Mesendoderm (in vitro differentiated cells): ENCODE measurements around the gene QKI.
"Not testable (repeated sequence)": the region's sequence is repeated elsewhere in the genome, so short reads cannot be mapped to it uniquely, and the experiment has no call there.

Experiments
- DNase-seq: peaks from one replicate; pipeline ENCODE4 v3.0.0; 2013
- H2AK5ac ChIP-seq: 2 replicates; pipeline ENCODE4 v1.6.1; 2013; ENCODE audit warnings: low read length, inconsistent platforms
- H2BK120ac ChIP-seq: 2 replicates; pipeline ENCODE4 v1.6.1; 2013; ENCODE audit warnings: low read depth, mild to moderate bottlenecking, low read length, moderate library complexity, mixed read lengths
- H2BK15ac ChIP-seq: replicated peaks from 2 replicates; pipeline ENCODE4 v1.6.1; 2013; ENCODE audit warnings: low read depth, mild to moderate bottlenecking, moderate library complexity
- H2BK5ac ChIP-seq: 2 replicates; pipeline ENCODE4 v1.6.1; 2013; ENCODE audit warnings: low read length, inconsistent platforms
- H3K18ac ChIP-seq: 2 replicates; pipeline ENCODE4 v1.6.1; 2013; ENCODE audit warnings: mild to moderate bottlenecking, low read length, mixed read lengths
- H3K23ac ChIP-seq: one replicate; pipeline ENCODE4 v1.6.1; 2013; ENCODE audit warnings: low read length
- H3K27ac ChIP-seq: 2 replicates; pipeline ENCODE4 v1.5.1; 2013; ENCODE audit warnings: low read depth, mild to moderate bottlenecking, inconsistent platforms, low read length, moderate library complexity
- H3K27me3 ChIP-seq: 2 replicates; pipeline ENCODE4 v1.6.1; 2013; ENCODE audit warnings: low read length, control low read depth, mild to moderate bottlenecking, inconsistent platforms; ENCODE audit not compliant: insufficient read depth, poor library complexity
- H3K36me3 ChIP-seq: 2 replicates; pipeline ENCODE4 v1.6.1; 2013; ENCODE audit warnings: low read length, inconsistent platforms; ENCODE audit not compliant: control insufficient read depth, insufficient read depth
- H3K4ac ChIP-seq: one replicate; pipeline ENCODE4 v1.6.1; 2013; ENCODE audit warnings: low read depth, mild to moderate bottlenecking, low read length, moderate library complexity
- H3K4me1 ChIP-seq: 2 replicates; pipeline ENCODE4 v1.6.1; 2013; ENCODE audit warnings: low read depth, low read length, inconsistent platforms; ENCODE audit not compliant: control insufficient read depth
- H3K4me2 ChIP-seq: 2 replicates; pipeline ENCODE4 v1.6.1; 2013; ENCODE audit warnings: low read length
- H3K4me3 ChIP-seq: 2 replicates; pipeline ENCODE4 v1.5.1; 2013; ENCODE audit warnings: mild to moderate bottlenecking, low read length
- H3K56ac ChIP-seq: one replicate; pipeline ENCODE4 v1.6.1; 2013; ENCODE audit warnings: low read length
- H3K79me1 ChIP-seq: 2 replicates; pipeline ENCODE4 v1.6.1; 2013; ENCODE audit warnings: low read length, inconsistent platforms
- H3K79me2 ChIP-seq: 2 replicates; pipeline ENCODE4 v1.6.1; 2013; ENCODE audit warnings: mild to moderate bottlenecking, low read length; ENCODE audit not compliant: control insufficient read depth, insufficient read depth
- H3K9ac ChIP-seq: 2 replicates; pipeline ENCODE4 v1.6.1; 2013; ENCODE audit warnings: low read length, inconsistent platforms
- H4K5ac ChIP-seq: one replicate; pipeline ENCODE4 v1.6.1; 2013; ENCODE audit warnings: low read length
- H4K8ac ChIP-seq: one replicate; pipeline ENCODE4 v1.6.1; 2013; ENCODE audit warnings: low read depth, mild to moderate bottlenecking, control low read depth, low read length, moderate library complexity
- WGBS: extraction: QIAGEN DNeasy Blood & Tissue Kit; methylation state at CpG from one replicate; pipeline ENCODE4 v1.1.7; 2013; ENCODE audit warnings: low lambda C conversion rate, missing lambda C conversion rate; ENCODE audit not compliant: insufficient coverage; ENCODE audit errors: extremely low coverage; 5-methylcytosine and 5-hydroxymethylcytosine counted together

QKI gene

DNA sequence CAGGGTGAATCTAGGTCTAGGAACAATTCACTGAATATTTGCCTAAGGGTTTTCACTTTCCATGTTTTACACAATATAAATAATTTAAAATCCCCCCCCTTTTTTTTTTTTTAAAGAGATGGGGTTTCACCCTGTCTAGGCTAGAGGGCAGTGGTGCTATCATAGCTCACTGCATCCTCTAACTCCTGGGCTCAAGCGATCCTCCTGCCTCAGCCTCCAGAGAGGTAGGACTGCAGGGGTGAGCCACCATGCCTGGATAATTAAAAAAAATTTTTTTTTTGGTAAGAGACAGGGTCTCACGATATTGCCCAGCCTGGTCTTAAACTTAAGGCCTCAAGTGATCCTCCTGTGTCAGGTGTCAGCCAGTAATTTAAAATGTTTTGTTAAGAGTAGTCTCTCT, 17.8 kb downstream of the QKI start:
- Histone ChIP-seq H3K4me1 (peaks cover 2% of the 10 kb centered on the region), H2BK15ac (no peak overlapping the region), H3K18ac (no peak overlapping the region), H3K79me1 (peaks cover 1% of the 10 kb centered on the region), H2BK120ac (no peak overlapping the region), H3K4me3 (no peak overlapping the region), H3K79me2 (peaks cover 50% of the 10 kb centered on the region), H3K4me2 (no peak overlapping the region), H3K27me3 (no peaks in the 10 kb centered on the region), H2AK5ac (no peak overlapping the region), H4K5ac (no peak overlapping the region), H3K23ac (no peak overlapping the region), H3K4ac (no peak overlapping the region), H4K8ac (no peak overlapping the region), H3K9ac (no peak overlapping the region), H3K27ac (no peak overlapping the region), H2BK5ac (no peak overlapping the region), H3K36me3 (no peaks in the 10 kb centered on the region), H3K56ac (no peak overlapping the region)
- WGBS: no CpG with 5 or more reads among the region's 2 CpGs
- no peak for DNase-seq

DNA sequence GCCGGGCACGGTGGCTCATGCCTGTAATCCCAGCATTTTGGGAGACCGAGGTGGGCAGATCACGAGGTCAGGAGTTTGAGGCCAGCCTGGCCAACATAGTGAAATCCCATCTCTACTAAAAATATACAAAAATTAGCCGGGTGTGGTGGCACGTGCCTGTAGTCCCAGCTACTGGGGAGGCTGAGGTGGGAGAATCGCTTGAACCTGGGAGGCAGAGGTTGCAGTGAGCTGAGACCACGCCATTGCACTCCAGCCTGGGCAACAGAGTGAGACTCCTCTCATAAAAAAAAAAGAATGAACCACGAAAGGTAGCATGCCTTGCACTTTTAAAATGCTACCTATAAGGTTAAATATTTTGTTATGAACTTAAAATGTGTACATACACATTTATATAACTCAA, 19.0 kb downstream of the QKI start:
- not testable (repeated sequence) for H2BK15ac ChIP-seq, H2BK120ac ChIP-seq, DNase-seq, H4K8ac ChIP-seq, H2BK5ac ChIP-seq, H3K56ac ChIP-seq, H3K79me1 ChIP-seq, H3K18ac ChIP-seq, H4K5ac ChIP-seq, H3K23ac ChIP-seq, H3K36me3 ChIP-seq, H2AK5ac ChIP-seq, H3K4me1 ChIP-seq, H3K4me2 ChIP-seq, H3K27ac ChIP-seq, H3K4me3 ChIP-seq, H3K4ac ChIP-seq, H3K9ac ChIP-seq, H3K27me3 ChIP-seq
- peaks cover 53% of the 10 kb centered on the region for H3K79me2 ChIP-seq
- no CpG with 5 or more reads among the region's 9 CpGs for WGBS

DNA sequence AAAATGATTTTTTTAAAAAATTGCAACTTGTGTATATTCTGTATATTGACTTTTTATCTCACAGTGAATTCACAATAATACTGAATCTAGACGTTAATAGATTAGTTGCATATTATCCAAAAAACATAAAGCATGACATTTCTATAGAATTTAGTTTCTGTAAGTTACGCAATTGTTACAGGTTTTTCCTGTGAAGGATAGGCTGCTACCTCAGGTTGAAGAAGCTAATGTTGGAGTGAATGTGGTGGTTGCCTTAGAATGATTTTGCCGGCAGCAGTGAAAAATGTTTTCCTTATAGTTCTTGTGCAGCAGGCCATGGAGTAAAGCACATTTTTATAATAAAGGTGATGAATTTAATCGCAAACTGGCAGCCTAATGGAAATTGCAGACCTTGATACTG, 20.5 kb downstream of the QKI start:
- Histone ChIP-seq H3K79me1 (peaks cover 3% of the 10 kb centered on the region), H2BK120ac (no peak overlapping the region), H3K4ac (no peak overlapping the region), H3K18ac (no peak overlapping the region), H3K4me2 (no peak overlapping the region), H3K27me3 (no peaks in the 10 kb centered on the region), H2BK15ac (no peak overlapping the region), H4K8ac (no peak overlapping the region), H2BK5ac (no peak overlapping the region), H4K5ac (no peak overlapping the region), H3K27ac (no peak overlapping the region), H3K4me1 (peaks cover 2% of the 10 kb centered on the region), H2AK5ac (no peak overlapping the region), H3K23ac (no peak overlapping the region), H3K36me3 (no peaks in the 10 kb centered on the region), H3K4me3 (no peak overlapping the region), H3K56ac (no peak overlapping the region), H3K79me2 (peaks cover 55% of the 10 kb centered on the region), H3K9ac (no peak overlapping the region)
- DNase-seq: no peak
- whole genome bisulfite sequencing: no CpG with 5 or more reads among the region's 4 CpGs

DNA sequence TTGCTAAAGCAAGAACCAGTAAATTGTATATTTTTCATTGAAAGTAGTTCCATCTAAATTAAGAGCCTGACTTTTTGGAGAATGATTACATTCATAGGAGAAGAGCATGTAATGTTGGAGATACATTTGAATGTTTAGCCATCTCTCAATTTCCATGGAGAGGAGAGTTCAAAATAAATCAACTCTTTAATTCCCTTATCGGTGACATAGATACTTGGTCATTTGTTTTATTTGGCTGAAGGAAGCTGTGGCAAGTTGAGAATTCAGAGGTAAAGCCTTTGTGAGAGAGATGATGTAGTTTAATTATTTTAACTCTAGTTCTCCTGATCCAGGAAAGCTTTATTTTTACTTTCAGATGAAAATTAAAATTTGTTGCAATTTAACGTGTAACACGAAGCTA, 22.3 kb downstream of the QKI start:
- no peak for DNase-seq
- H3K4me1 ChIP-seq: no peaks in the 10 kb centered on the region

DNA sequence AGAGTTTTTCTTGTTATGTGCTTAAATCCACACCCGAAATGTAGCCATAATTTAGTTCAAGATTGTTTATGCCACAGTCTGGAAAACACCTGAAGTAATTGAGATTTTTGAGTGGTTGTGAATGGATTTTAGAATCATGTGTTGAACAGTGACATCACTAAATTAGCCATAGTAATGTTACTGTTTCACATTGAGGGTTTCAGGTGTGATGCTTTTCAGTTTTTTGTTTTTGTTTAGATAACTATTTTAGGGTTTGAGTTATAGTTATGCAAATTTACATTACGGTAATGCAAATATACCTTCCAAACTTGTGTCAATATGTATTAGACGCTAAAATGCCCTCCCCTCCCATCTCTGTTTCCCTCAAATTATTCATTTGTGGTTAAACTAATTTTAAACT, 22.9 kb downstream of the QKI start:
- Histone ChIP-seq H2BK5ac (no peak overlapping the region), H3K9ac (no peak overlapping the region), H4K8ac (no peak overlapping the region), H3K18ac (no peak overlapping the region), H3K4me1 (no peaks in the 10 kb centered on the region), H3K56ac (no peak overlapping the region), H2AK5ac (no peak overlapping the region), H4K5ac (no peak overlapping the region), H3K4me2 (no peak overlapping the region), H2BK15ac (no peak overlapping the region), H3K79me1 (peaks cover 5% of the 10 kb centered on the region), H3K27me3 (no peaks in the 10 kb centered on the region), H3K23ac (no peak overlapping the region), H3K79me2 (peaks cover 56% of the 10 kb centered on the region), H3K27ac (no peak overlapping the region), H2BK120ac (no peak overlapping the region), H3K4ac (no peak overlapping the region), H3K36me3 (no peaks in the 10 kb centered on the region), H3K4me3 (no peak overlapping the region)
- no CpG with 5 or more reads among the region's 3 CpGs for WGBS
- no peak for DNase-seq

More for the DNA sequence above, 22.3 kb downstream of the QKI start:
- Histone ChIP-seq H3K27me3 (no peaks in the 10 kb centered on the region), H3K36me3 (no peaks in the 10 kb centered on the region), H3K23ac (no peak overlapping the region), H3K9ac (no peak overlapping the region), H3K18ac (no peak overlapping the region), H3K4ac (no peak overlapping the region), H2BK5ac (no peak overlapping the region), H2BK15ac (no peak overlapping the region), H2AK5ac (no peak overlapping the region), H3K27ac (no peak overlapping the region), H3K4me3 (no peak overlapping the region), H4K5ac (no peak overlapping the region), H3K4me2 (no peak overlapping the region), H2BK120ac (no peak overlapping the region), H4K8ac (no peak overlapping the region), H3K79me2 (peaks cover 57% of the 10 kb centered on the region), H3K56ac (no peak overlapping the region), H3K79me1 (peaks cover 3% of the 10 kb centered on the region)
- WGBS: no CpG with 5 or more reads among the region's 3 CpGs

DNA sequence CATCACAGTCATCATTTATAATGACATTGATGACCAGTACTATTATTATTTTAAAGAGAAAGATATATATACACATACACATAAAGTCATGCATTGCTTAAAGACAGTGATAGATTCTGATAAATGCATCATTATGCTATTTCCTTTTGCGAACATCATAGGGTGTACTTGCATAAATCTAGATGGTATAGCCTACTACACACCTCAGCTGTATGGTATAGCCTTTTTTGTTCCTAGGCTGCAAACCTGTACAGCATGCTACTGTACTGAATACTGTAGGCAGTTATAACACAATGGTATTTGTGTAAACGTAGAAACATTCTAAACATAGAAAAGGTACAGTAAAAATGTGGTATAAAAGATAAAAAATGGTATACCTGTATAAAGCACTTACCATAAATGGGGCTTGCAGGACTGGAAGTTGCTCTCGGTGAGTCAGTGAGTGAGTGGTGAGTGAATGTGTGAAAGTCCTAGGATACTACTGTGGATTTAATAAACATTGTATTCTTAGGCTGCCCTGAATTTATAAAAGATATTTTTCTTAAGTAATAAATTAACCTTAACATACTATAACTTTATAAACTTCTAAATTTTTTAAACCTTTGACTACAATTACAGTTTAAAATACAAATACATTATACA, 23.9 kb downstream of the QKI start:
- H3K79me1 ChIP-seq: peaks cover 6% of the 10 kb centered on the region
- DNase-seq: no peak
- peaks cover 59% of the 10 kb centered on the region for H3K79me2 ChIP-seq
- H3K4me2 ChIP-seq: no peak overlapping the region
- H2BK15ac ChIP-seq: no peak overlapping the region
- WGBS: no CpG with 5 or more reads among the region's 3 CpGs
- no peak overlapping the region for H4K8ac ChIP-seq
- H3K56ac ChIP-seq: no peak overlapping the region
- no peak overlapping the region for H3K9ac ChIP-seq
- no peak overlapping the region for H2BK5ac ChIP-seq
- H3K18ac ChIP-seq: no peak overlapping the region
- H3K4me1 ChIP-seq: no peaks in the 10 kb centered on the region
- no peak overlapping the region for H3K27ac ChIP-seq
- H3K36me3 ChIP-seq: no peaks in the 10 kb centered on the region
- H4K5ac ChIP-seq: no peak overlapping the region
- no peaks in the 10 kb centered on the region for H3K27me3 ChIP-seq
- H2AK5ac ChIP-seq: no peak overlapping the region
- no peak overlapping the region for H3K23ac ChIP-seq
- no peak overlapping the region for H3K4ac ChIP-seq
- H3K4me3 ChIP-seq: no peak overlapping the region
- H2BK120ac ChIP-seq: no peak overlapping the region
